ENCODE measurements around the gene KLHL30.

- no peak for TF ChIP-seq EZH2 (IDR thresholded peaks at IDR 0.05; ENCODE audit: low read depth, unreplicated experiment)
- TF ChIP-seq, protein P1, sequence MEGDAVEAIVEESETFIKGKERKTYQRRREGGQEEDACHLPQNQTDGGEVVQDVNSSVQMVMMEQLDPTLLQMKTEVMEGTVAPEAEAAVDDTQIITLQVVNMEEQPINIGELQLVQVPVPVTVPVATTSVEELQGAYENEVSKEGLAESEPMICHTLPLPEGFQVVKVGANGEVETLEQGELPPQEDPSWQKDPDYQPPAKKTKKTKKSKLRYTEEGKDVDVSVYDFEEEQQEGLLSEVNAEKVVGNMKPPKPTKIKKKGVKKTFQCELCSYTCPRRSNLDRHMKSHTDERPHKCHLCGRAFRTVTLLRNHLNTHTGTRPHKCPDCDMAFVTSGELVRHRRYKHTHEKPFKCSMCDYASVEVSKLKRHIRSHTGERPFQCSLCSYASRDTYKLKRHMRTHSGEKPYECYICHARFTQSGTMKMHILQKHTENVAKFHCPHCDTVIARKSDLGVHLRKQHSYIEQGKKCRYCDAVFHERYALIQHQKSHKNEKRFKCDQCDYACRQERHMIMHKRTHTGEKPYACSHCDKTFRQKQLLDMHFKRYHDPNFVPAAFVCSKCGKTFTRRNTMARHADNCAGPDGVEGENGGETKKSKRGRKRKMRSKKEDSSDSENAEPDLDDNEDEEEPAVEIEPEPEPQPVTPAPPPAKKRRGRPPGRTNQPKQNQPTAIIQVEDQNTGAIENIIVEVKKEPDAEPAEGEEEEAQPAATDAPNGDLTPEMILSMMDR (conservative IDR thresholded peaks at IDR 0.05; ENCODE audit: low read depth in 2 of 2), result no peak
Observed at GRCh38 chr2:238145851-238146250, 7.4 kb downstream of the KLHL30 start.
